Gastrocnemius medialis (tissue), 4 donors: ENCODE data around the gene CRKL.

Experiments
- POLR2A ChIP-seq, 2 donors: fragments of 450-650 bp; IDR thresholded peaks; one replicate each; pipeline ENCODE4 v1.6.1; 2017; ENCODE audit warnings: antibody characterized with exemption in 2 of 2, mild to moderate bottlenecking in 2 of 2, moderate library complexity in 2 of 2
- TF ChIP-seq, protein P1 (sequence below), 5 experiments: fragments of 450-650 bp in 3 of 5; fragments of 200-600 bp in 2 of 5; sonication (generic) in 2 of 5; IDR thresholded peaks in 4 of 5; conservative IDR thresholded peaks in 1 of 5; 1 replicate in 4 of 5; 2 replicates in 1 of 5; pipeline ENCODE4 v1.5.1; 2016 to 2019; ENCODE audit warnings: antibody characterized with exemption in 5 of 5, mild to moderate bottlenecking in 3 of 5, moderate library complexity in 3 of 5

DNA sequence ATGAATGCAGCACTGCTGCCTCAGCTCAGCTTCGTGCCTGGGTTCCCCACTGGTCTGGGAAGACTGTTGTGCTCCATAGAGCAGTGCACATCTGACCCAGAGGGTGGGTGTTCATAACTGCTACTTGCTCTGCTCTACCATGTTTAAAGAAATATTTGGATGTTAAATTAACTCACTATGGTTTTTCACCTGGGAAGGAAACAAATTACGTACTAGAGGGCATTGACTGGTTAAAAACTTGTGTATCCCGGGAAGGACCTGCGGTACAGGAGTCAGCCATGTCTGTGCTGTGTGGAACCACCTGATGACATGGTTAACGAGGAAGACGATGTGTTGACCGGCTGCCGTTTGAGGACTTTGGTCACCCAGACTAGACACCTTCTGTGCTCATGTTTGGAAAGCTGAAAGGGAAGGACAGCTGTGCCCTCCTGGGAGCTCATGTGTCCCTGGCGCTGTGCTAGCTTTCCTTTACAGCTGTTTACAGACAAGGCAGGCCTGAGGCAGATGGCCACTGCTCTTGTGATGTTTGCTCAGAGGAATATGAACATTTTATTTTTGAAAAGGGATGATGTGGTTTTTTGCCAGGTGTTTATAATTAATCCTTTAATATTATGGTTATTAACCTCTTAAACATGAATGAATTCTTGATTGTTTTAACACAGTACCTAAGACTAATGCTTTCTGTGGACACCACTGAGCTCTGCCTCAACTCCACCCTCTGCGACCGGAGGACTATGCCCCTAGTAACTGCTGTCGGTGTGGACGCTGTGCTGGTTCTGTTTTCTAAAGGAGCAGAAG lies 35.5 kb downstream of the CRKL start:
- TF ChIP-seq, protein P1, sequence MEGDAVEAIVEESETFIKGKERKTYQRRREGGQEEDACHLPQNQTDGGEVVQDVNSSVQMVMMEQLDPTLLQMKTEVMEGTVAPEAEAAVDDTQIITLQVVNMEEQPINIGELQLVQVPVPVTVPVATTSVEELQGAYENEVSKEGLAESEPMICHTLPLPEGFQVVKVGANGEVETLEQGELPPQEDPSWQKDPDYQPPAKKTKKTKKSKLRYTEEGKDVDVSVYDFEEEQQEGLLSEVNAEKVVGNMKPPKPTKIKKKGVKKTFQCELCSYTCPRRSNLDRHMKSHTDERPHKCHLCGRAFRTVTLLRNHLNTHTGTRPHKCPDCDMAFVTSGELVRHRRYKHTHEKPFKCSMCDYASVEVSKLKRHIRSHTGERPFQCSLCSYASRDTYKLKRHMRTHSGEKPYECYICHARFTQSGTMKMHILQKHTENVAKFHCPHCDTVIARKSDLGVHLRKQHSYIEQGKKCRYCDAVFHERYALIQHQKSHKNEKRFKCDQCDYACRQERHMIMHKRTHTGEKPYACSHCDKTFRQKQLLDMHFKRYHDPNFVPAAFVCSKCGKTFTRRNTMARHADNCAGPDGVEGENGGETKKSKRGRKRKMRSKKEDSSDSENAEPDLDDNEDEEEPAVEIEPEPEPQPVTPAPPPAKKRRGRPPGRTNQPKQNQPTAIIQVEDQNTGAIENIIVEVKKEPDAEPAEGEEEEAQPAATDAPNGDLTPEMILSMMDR (IDR thresholded peaks at IDR 0.05 in 4 of 5, conservative IDR thresholded peaks at IDR 0.05 in 1 of 5) = no peak
- no peak for TF ChIP-seq POLR2A (IDR thresholded peaks at IDR 0.05)
